Panc1 (cell line): ENCODE measurements around the gene TMEM266. TPM values are rescaled to one million over a fixed set of nuclear protein-coding genes. Genes with fewer than 3 reads are reported as not detected.

Source experiments
- ATAC-seq: fragments of 200-7000 bp; cut with Tn5 transposase; 2 replicates; pipeline ENCODE4 v1.9.1; 2020; ENCODE audit warnings: mild to moderate bottlenecking, moderate library complexity
- BruUV-seq: library from RNA; stranded (reverse); fragments of 400-500 nt; replicated peaks from 2 replicates; lab custom pipeline; 2021; lab: Mats Ljungman, UMichigan
- CTCF ChIA-PET: fragments of 300-600 bp; sonication (Branson Sonifier 250); formaldehyde crosslinking; loops from one replicate; lab custom pipeline; 2022; ENCODE audit warnings: antibody characterized with exemption; lab: Charles Lee
- POLR2A ChIA-PET: fragments of 300-600 bp; sonication (Branson Sonifier 250); formaldehyde crosslinking; loops from one replicate; lab custom pipeline; 2022; ENCODE audit warnings: antibody characterized with exemption; lab: Charles Lee
- DNase-seq: peaks from one replicate; pipeline ENCODE4 v3.0.0-alpha.2; 2010; ENCODE audit warnings: low read depth, low spot score
- H3K27ac ChIP-seq: 2 replicates; pipeline ENCODE4 v1.5.1; 2011; ENCODE audit warnings: mild to moderate bottlenecking, low read length, inconsistent platforms
- H3K27me3 ChIP-seq: fragments of 200-500 bp; sonication (Bioruptor generic); 2 replicates; pipeline ENCODE4 v1.6.0; 2014; ENCODE audit warnings: low read length, inconsistent platforms; ENCODE audit not compliant: control insufficient read depth, insufficient read depth
- H3K36me3 ChIP-seq: fragments of 200-500 bp; sonication (Bioruptor generic); 2 replicates; pipeline ENCODE4 v1.5.1; 2014; ENCODE audit warnings: inconsistent platforms, mild to moderate bottlenecking, low read length, moderate library complexity; ENCODE audit not compliant: control insufficient read depth, insufficient read depth
- H3K4me1 ChIP-seq: 2 replicates; pipeline ENCODE4 v1.5.1; 2011; ENCODE audit warnings: inconsistent platforms, mild to moderate bottlenecking, low read length, moderate library complexity; ENCODE audit not compliant: control insufficient read depth, insufficient read depth
- H3K4me3 ChIP-seq, 2 experiments: 2 replicates each; pipeline ENCODE4 v1.5.1; 2011 to 2012; ENCODE audit warnings: low read depth in 2 of 2, low read length in 2 of 2, mild to moderate bottlenecking in 2 of 2, inconsistent platforms in 1 of 2, moderate library complexity in 1 of 2
- H3K9me3 ChIP-seq: fragments of 200-500 bp; sonication (Bioruptor generic); 2 replicates; pipeline ENCODE4 v1.5.1; 2014; ENCODE audit warnings: low read depth, mild to moderate bottlenecking, inconsistent platforms, low read length, moderate library complexity; ENCODE audit not compliant: control insufficient read depth, insufficient read depth
- POLR2AphosphoS5 ChIP-seq: IDR thresholded peaks from 2 replicates; pipeline ENCODE4 v1.6.1; 2012; ENCODE audit warnings: mild to moderate bottlenecking, low read depth, low read length, moderate library complexity
- REST ChIP-seq, 2 experiments: IDR thresholded peaks; 2 replicates each; pipeline ENCODE4 v1.6.1; 2011 to 2012; ENCODE audit warnings: low read depth in 2 of 2, control low read depth in 1 of 2, low read length in 1 of 2, mild to moderate bottlenecking in 1 of 2, moderate library complexity in 1 of 2; ENCODE audit not compliant: insufficient read depth in 1 of 2
- SIN3A ChIP-seq: IDR thresholded peaks from 2 replicates; pipeline ENCODE4 v1.6.1; 2012; ENCODE audit warnings: low read depth, mild to moderate bottlenecking, low read length, moderate library complexity, borderline replicate concordance; ENCODE audit not compliant: insufficient read depth
- TCF7L2 ChIP-seq: IDR thresholded peaks from 2 replicates; pipeline ENCODE4 v1.6.1; 2011; ENCODE audit warnings: mild to moderate bottlenecking, low read depth, low read length, inconsistent platforms
- in situ Hi-C: cut with HindIII; loops from 2 replicates; pipeline ENCODE4 v1.10.0; 2016; ENCODE audit warnings: low sequenced_read_pairs, low pct_unique_long_range_greater_than_20kb
- intact Hi-C: fragments of 100-400 bp; cut with micrococcal nuclease; formaldehyde crosslinking; loops from one replicate; pipeline ENCODE4 v1.10.0; 2022; ENCODE audit not compliant: unreplicated experiment
- total RNA-seq: library from RNA; stranded (reverse); gene quantifications from one replicate; pipeline ENCODE4 v1.2.1, GENCODE V29; 2021; ENCODE audit not compliant: unreplicated experiment
- TF ChIP-seq, protein P1 (sequence below): fragments of 450-650 bp; IDR thresholded peaks from 2 replicates; pipeline ENCODE4 v1.5.1; 2017; ENCODE audit warnings: mild to moderate bottlenecking

Gene TMEM266
- total RNA-seq, 1 experiment from 2014 or later = 0.21 TPM

DNA sequence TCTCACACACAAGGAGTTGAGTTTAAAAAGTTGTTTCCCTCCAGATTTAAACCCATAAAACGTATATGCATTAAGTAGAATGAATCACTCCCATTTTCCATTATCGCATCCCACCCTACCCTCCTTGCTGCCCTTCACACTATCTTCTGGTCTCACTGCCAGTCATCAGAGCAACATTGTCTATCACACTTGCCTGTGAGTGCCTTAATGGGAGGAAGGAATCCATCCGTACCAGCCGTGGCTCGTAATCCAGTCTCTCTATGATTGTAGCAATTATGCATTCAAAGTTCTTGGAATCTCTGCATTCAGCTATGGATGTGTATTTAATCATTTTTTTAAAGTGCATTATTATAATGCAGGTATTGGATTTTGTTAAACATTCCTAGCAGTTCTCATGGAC lies 1.9 kb downstream of the TMEM266 start:
- Histone ChIP-seq H3K4me3 (no peak overlapping the region), H3K27me3 (peaks cover 52% of the 10 kb centered on the region), H3K4me1 (peaks cover 14% of the 10 kb centered on the region), H3K36me3 (no peaks in the 10 kb centered on the region), H3K9me3 (no peaks in the 10 kb centered on the region), H3K27ac (no peak overlapping the region)
- CTCF ChIA-PET = interaction anchor here (0.6 to 0.7 kb wide), 2 partner anchors 65 to 105 kb away, joined by 4 read pairs; no protein-coding TSS in a partner anchor
- ATAC-seq (no peak), DNase-seq (no peak)
- BruUV-seq = no TSS peak
- intact Hi-C loops (loop anchor here (10.0 kb wide), 1 partner anchor 227 kb away; no protein-coding TSS in a partner anchor), in situ Hi-C loops (no loop called here)
- TF ChIP-seq, protein P1, sequence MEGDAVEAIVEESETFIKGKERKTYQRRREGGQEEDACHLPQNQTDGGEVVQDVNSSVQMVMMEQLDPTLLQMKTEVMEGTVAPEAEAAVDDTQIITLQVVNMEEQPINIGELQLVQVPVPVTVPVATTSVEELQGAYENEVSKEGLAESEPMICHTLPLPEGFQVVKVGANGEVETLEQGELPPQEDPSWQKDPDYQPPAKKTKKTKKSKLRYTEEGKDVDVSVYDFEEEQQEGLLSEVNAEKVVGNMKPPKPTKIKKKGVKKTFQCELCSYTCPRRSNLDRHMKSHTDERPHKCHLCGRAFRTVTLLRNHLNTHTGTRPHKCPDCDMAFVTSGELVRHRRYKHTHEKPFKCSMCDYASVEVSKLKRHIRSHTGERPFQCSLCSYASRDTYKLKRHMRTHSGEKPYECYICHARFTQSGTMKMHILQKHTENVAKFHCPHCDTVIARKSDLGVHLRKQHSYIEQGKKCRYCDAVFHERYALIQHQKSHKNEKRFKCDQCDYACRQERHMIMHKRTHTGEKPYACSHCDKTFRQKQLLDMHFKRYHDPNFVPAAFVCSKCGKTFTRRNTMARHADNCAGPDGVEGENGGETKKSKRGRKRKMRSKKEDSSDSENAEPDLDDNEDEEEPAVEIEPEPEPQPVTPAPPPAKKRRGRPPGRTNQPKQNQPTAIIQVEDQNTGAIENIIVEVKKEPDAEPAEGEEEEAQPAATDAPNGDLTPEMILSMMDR = no peak
- TF ChIP-seq POLR2AphosphoS5 = no peak
- TF ChIP-seq TCF7L2 = no peak
- TF ChIP-seq REST (IDR thresholded peaks at IDR 0.05; ENCODE audit: insufficient read depth in 1 of 2, low read depth in 2 of 2, low read length in 1 of 2) = no peak
- no peak for TF ChIP-seq SIN3A
- POLR2A ChIA-PET = no interaction called here

DNA sequence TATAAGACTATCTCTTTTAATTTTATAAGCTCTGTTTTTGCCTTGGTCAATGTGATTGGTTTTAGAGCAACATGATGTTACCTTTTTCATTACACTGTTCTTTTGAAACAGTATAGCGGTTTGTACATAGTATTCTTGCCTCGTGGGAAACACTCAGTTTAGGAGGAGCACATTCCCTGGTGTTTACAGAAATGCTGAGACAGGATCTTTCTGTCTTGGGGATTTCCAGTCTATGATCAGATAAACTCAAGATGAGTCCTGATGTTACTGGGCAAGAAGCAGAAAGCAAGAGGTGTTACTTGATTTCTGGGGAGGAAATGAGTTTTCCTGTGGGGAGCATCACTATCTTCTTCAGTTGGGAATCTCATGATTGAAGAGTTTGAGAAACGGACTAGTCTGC lies 2.5 kb downstream of the TMEM266 start:
- Histone ChIP-seq H3K4me1 (peaks cover 9% of the 10 kb centered on the region), H3K27ac (no peak overlapping the region), H3K9me3 (no peaks in the 10 kb centered on the region), H3K4me3 (no peak overlapping the region), H3K36me3 (no peaks in the 10 kb centered on the region), H3K27me3 (peaks cover 51% of the 10 kb centered on the region)
- CTCF ChIA-PET = interaction anchor here (0.6 kb wide), 1 partner anchor 105 kb away, joined by 4 read pairs; no protein-coding TSS in a partner anchor
- no TSS peak for BruUV-seq
- in situ Hi-C loops (no loop called here), intact Hi-C loops (loop anchor here (10.0 kb wide), 1 partner anchor 227 kb away; no protein-coding TSS in a partner anchor)
- no peak for DNase-seq
- TF ChIP-seq POLR2AphosphoS5 (no peak), TCF7L2 (no peak), SIN3A (no peak), REST (IDR thresholded peaks at IDR 0.05; ENCODE audit: insufficient read depth in 1 of 2, low read depth in 2 of 2, low read length in 1 of 2) (no peak)
- TF ChIP-seq, protein P1 = no peak
- no peak for ATAC-seq
- POLR2A ChIA-PET = no interaction called here
